H9 (cell line): ENCODE measurements around the gene KCTD1. TPM values are rescaled to one million over a fixed set of nuclear protein-coding genes. Genes with fewer than 3 reads are reported as not detected.

ENCODE experiments used
- DNase-seq: peaks from one replicate; pipeline ENCODE4 v3.0.0-alpha.2; 2017
- H2AFZ ChIP-seq: one replicate; pipeline ENCODE4 v1.6.1; 2013; ENCODE audit warnings: mild to moderate bottlenecking, low read length, control low read depth, moderate library complexity
- H2AK5ac ChIP-seq: 2 replicates; pipeline ENCODE4 v1.6.1; 2013; ENCODE audit warnings: low read length, control low read depth, mixed read lengths; ENCODE audit not compliant: insufficient read length
- H2BK120ac ChIP-seq: one replicate; pipeline ENCODE4 v1.6.1; 2013; ENCODE audit warnings: low read depth, mild to moderate bottlenecking, low read length, control low read depth, inconsistent platforms; ENCODE audit not compliant: poor library complexity, severe bottlenecking
- H2BK12ac ChIP-seq: 2 replicates; pipeline ENCODE4 v1.6.1; 2013; ENCODE audit warnings: low read length, control low read depth, mixed read lengths, low read depth; ENCODE audit not compliant: insufficient read length
- H2BK15ac ChIP-seq: 2 replicates; pipeline ENCODE4 v1.6.1; 2013; ENCODE audit warnings: low read depth, low read length, control low read depth
- H2BK20ac ChIP-seq: one replicate; pipeline ENCODE4 v1.6.1; 2013; ENCODE audit warnings: low read depth, mild to moderate bottlenecking, low read length, control low read depth, inconsistent platforms; ENCODE audit not compliant: poor library complexity, severe bottlenecking
- H2BK5ac ChIP-seq: 2 replicates; pipeline ENCODE4 v1.6.1; 2013; ENCODE audit warnings: low read length, control low read depth, mixed read lengths; ENCODE audit not compliant: insufficient read length
- H3K14ac ChIP-seq: 2 replicates; pipeline ENCODE4 v1.6.1; 2013; ENCODE audit warnings: low read length, control low read depth; ENCODE audit not compliant: insufficient read depth
- H3K18ac ChIP-seq: 2 replicates; pipeline ENCODE4 v1.6.1; 2013; ENCODE audit warnings: low read depth, mild to moderate bottlenecking, mixed read lengths, low read length, control low read depth; ENCODE audit not compliant: insufficient read length
- H3K23ac ChIP-seq: 2 replicates; pipeline ENCODE4 v1.6.1; 2013; ENCODE audit warnings: low read length, control low read depth, mixed read lengths, low read depth; ENCODE audit not compliant: insufficient read length
- H3K23me2 ChIP-seq: 2 replicates; pipeline ENCODE4 v1.6.1; 2013; ENCODE audit warnings: low read depth, mild to moderate bottlenecking, mixed read lengths, low read length, control low read depth; ENCODE audit not compliant: insufficient read length, poor library complexity, severe bottlenecking
- H3K27ac ChIP-seq: 2 replicates; pipeline ENCODE4 v1.5.1; 2013; ENCODE audit warnings: low read length, control low read depth, mixed read lengths, low read depth; ENCODE audit not compliant: insufficient read length
- H3K27me3 ChIP-seq: 2 replicates; pipeline ENCODE4 v1.6.1; 2013; ENCODE audit warnings: low read length, control low read depth, inconsistent platforms; ENCODE audit not compliant: insufficient read depth
- H3K4ac ChIP-seq: 2 replicates; pipeline ENCODE4 v1.6.1; 2013; ENCODE audit warnings: low read depth, mild to moderate bottlenecking, control low read depth, inconsistent platforms, low read length, moderate library complexity
- H3K4me1 ChIP-seq: 2 replicates; pipeline ENCODE4 v1.6.1; 2013; ENCODE audit warnings: low read length, control low read depth, inconsistent platforms; ENCODE audit not compliant: insufficient read depth
- H3K4me2 ChIP-seq: 2 replicates; pipeline ENCODE4 v1.6.1; 2013; ENCODE audit warnings: low read length, control low read depth, mixed read lengths; ENCODE audit not compliant: insufficient read length, insufficient read depth
- H3K56ac ChIP-seq: 2 replicates; pipeline ENCODE4 v1.6.1; 2013; ENCODE audit warnings: low read depth, mild to moderate bottlenecking, mixed read lengths, low read length, control low read depth; ENCODE audit not compliant: insufficient read length
- H3K79me1 ChIP-seq: 2 replicates; pipeline ENCODE4 v1.6.1; 2013; ENCODE audit warnings: low read depth, mild to moderate bottlenecking, moderate library complexity, low read length, control low read depth, inconsistent platforms; ENCODE audit not compliant: insufficient read depth, poor library complexity, severe bottlenecking
- H3K79me2 ChIP-seq: 2 replicates; pipeline ENCODE4 v1.6.1; 2013; ENCODE audit warnings: low read length, control low read depth, inconsistent platforms; ENCODE audit not compliant: insufficient read depth
- H3K9ac ChIP-seq: 2 replicates; pipeline ENCODE4 v1.6.1; 2013; ENCODE audit warnings: low read length, control low read depth, mixed read lengths; ENCODE audit not compliant: insufficient read length; ENCODE audit errors: extremely low read depth
- H3K9me3 ChIP-seq: one replicate; pipeline ENCODE4 v1.6.1; 2013; ENCODE audit warnings: low read depth, low read length, inconsistent platforms; ENCODE audit not compliant: control insufficient read depth
- H3T11ph ChIP-seq: one replicate; pipeline ENCODE4 v1.6.1; 2013; ENCODE audit warnings: mild to moderate bottlenecking, low read length, control low read depth, inconsistent platforms
- H4K20me1 ChIP-seq: one replicate; pipeline ENCODE4 v1.6.1; 2013; ENCODE audit not compliant: control insufficient read depth, insufficient read length, insufficient read depth
- H4K5ac ChIP-seq: 2 replicates; pipeline ENCODE4 v1.6.1; 2013; ENCODE audit warnings: low read depth, mild to moderate bottlenecking, mixed read lengths, low read length, control low read depth; ENCODE audit not compliant: insufficient read length
- H4K8ac ChIP-seq: replicated peaks from 2 replicates; pipeline ENCODE4 v1.6.1; 2013; ENCODE audit warnings: low read length, control low read depth, mixed read lengths, low read depth; ENCODE audit not compliant: insufficient read length
- H4K91ac ChIP-seq: 2 replicates; pipeline ENCODE4 v1.6.1; 2013; ENCODE audit warnings: low read depth, mild to moderate bottlenecking, moderate library complexity, mixed read lengths, low read length, control low read depth; ENCODE audit not compliant: insufficient read length
- H3K27ac Mint-ChIP-seq, 3 experiments: 2 replicates in 2 of 3; 3 replicates in 1 of 3; pipeline ENCODE4 v1.8.0; 2020 to 2021; ENCODE audit warnings: mixed read lengths in 3 of 3, mild to moderate bottlenecking in 1 of 3, moderate library complexity in 1 of 3
- H3K27me3 Mint-ChIP-seq: 2 replicates; pipeline ENCODE4 v1.8.0; 2021; ENCODE audit warnings: low read depth, mild to moderate bottlenecking, moderate library complexity, mixed read lengths
- H3K36me3 Mint-ChIP-seq, 3 experiments: 2 replicates in 2 of 3; 3 replicates in 1 of 3; pipeline ENCODE4 v1.8.0; 2020 to 2021; ENCODE audit warnings: low read depth in 3 of 3, mixed read lengths in 3 of 3; ENCODE audit not compliant: insufficient read depth in 1 of 3
- H3K4me1 Mint-ChIP-seq, 2 experiments: 2 replicates each; pipeline ENCODE4 v1.8.0; 2020; ENCODE audit warnings: mixed read lengths in 2 of 2
- H3K4me3 Mint-ChIP-seq, 2 experiments: 2 replicates in 1 of 2; 3 replicates in 1 of 2; pipeline ENCODE4 v1.8.0; 2020 to 2021; ENCODE audit warnings: mild to moderate bottlenecking in 2 of 2, mixed read lengths in 2 of 2, moderate library complexity in 1 of 2
- H3K9me3 Mint-ChIP-seq, 2 experiments: 2 replicates in 1 of 2; 3 replicates in 1 of 2; pipeline ENCODE4 v1.8.0; 2020; ENCODE audit warnings: mild to moderate bottlenecking in 2 of 2, mixed read lengths in 2 of 2, moderate library complexity in 1 of 2
- CTCF ChIP-seq: fragments of 200-600 bp; sonication (generic); conservative IDR thresholded peaks from 3 replicates; pipeline ENCODE4 v1.8.0; 2021; ENCODE audit warnings: antibody characterized with exemption, mild to moderate bottlenecking
- WGBS: extraction: QIAGEN DNeasy Blood & Tissue Kit; methylation state at CpG from one replicate; pipeline ENCODE4 v1.1.7; 2013; ENCODE audit warnings: missing lambda C conversion rate, low lambda C conversion rate, mixed read lengths; ENCODE audit not compliant: insufficient read length; ENCODE audit errors: extremely low coverage; 5-methylcytosine and 5-hydroxymethylcytosine counted together
- total RNA-seq: library from RNA; stranded (reverse); gene quantifications from 2 replicates; pipeline ENCODE4 v1.2.1, GENCODE V29; 2021

Gene KCTD1
- total RNA-seq, 1 experiment from 2014 or later = 10.8 TPM

GRCh38 chr18:26543373-26543772 lies 5.0 kb downstream of the KCTD1 start:
- Histone ChIP-seq H3K23ac (no peak overlapping the region), H2BK20ac (no peak overlapping the region), H3K9me3 (no peaks in the 10 kb centered on the region), H3K23me2 (peaks cover 8% of the 10 kb centered on the region), H4K91ac (no peak overlapping the region), H3K56ac (no peak overlapping the region), H3K79me1 (no peaks in the 10 kb centered on the region), H2BK12ac (no peak overlapping the region), H3K4ac (no peak overlapping the region), H3K4me2 (no peak overlapping the region), H3K18ac (no peak overlapping the region), H2BK5ac (no peak overlapping the region), H3K27me3 (peaks cover 17% of the 10 kb centered on the region; the same call in 1 of the 2 replicates), H2AFZ (no peak overlapping the region), H2BK15ac (no peak overlapping the region), H3K4me1 (0 out of 2 replicates have a peak, but pooled peaks cover 2% of the 10 kb centered on the region), H3T11ph (no peak overlapping the region), H4K5ac (no peak overlapping the region), H4K20me1 (peaks cover 2% of the 10 kb centered on the region), H3K79me2 (no peaks in the 10 kb centered on the region), H3K9ac (no peak overlapping the region), H3K27ac (no peak overlapping the region), H3K14ac (no peak overlapping the region), H2AK5ac (no peak overlapping the region), H2BK120ac (no peak overlapping the region), H4K8ac (no peak overlapping the region)
- H3K36me3 Mint-ChIP-seq = peaks cover 0 to 3% (median 0%) of the 10 kb centered on the region in 3 experiments; a peak in 1 of 7 replicates
- peaks cover 46% of the 10 kb centered on the region in 2 experiments for H3K4me1 Mint-ChIP-seq
- no peak overlapping the region for H3K27ac Mint-ChIP-seq
- peaks cover 35% of the 10 kb centered on the region for H3K27me3 Mint-ChIP-seq
- TF ChIP-seq CTCF = no peak
- no peak for DNase-seq
- no peaks in the 10 kb centered on the region for H3K9me3 Mint-ChIP-seq
- no peak overlapping the region for H3K4me3 Mint-ChIP-seq
- WGBS = no CpG with 5 or more reads among the region's 1 CpG
